ENCODE measurements around the gene FGF12. TPM values are rescaled to one million over a fixed set of nuclear protein-coding genes. Genes with fewer than 3 reads are reported as not detected.

The FGF12 gene
- total RNA-seq, 4 donors from 2014 or later = 0.94 to 15.9 (median 15.1) TPM

DNA sequence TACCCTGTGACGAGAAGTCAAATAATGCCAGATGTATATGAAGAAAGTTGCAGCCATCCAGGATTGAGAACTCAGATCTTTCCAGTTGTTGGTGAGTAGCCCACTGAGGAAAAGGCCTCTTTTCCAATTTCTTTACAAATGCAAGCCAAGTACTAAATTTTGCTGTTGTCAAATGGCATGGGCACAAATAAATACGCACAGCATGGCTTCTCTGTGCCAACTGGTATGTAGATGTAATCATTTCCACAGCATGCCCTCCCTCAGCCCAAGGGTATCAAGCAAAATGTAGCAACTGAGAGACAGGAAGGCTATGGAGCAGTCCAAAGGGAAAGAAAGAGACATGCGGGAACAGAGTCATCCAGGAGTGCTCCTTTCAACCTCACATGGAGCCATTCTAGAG, 105.4 kb downstream of the FGF12 start:
- WGBS, 2 donors (ENCODE audit: low coverage in 1 of 2) = 83 to 100% methylated on average over 2 to 3 of the region's 3 CpGs
- Histone ChIP-seq H3K4me3 (no peak overlapping the region), H3K36me3 (no peaks in the 10 kb centered on the region), H3K27me3 (no peaks in the 10 kb centered on the region), H3K9me3 (no peaks in the 10 kb centered on the region), H3K4me1 (no peaks in the 10 kb centered on the region), H3K27ac (no peak overlapping the region)
- TF ChIP-seq POLR2A (IDR thresholded peaks at IDR 0.05) = no peak
- TF ChIP-seq EP300 (IDR thresholded peaks at IDR 0.05) = no peak
- no peak for TF ChIP-seq POLR2AphosphoS5 (IDR thresholded peaks at IDR 0.05)
- no peak for TF ChIP-seq CTCF (IDR thresholded peaks at IDR 0.05)
- no peak for ATAC-seq

GRCh38 chr3:192620275-192620674, 107.1 kb downstream of the FGF12 start:
- ATAC-seq = no peak
- no peaks in the 10 kb centered on the region for H3K36me3 ChIP-seq
- no peaks in the 10 kb centered on the region for H3K9me3 ChIP-seq
- no peaks in the 10 kb centered on the region for H3K4me1 ChIP-seq
- WGBS, 2 donors (ENCODE audit: low coverage in 1 of 2) = 42 to 43% methylated on average over 2 to 3 of the region's 3 CpGs
- no peak for TF ChIP-seq POLR2AphosphoS5 (IDR thresholded peaks at IDR 0.05)
- no peak for TF ChIP-seq EP300 (IDR thresholded peaks at IDR 0.05)
- no peak for TF ChIP-seq CTCF (IDR thresholded peaks at IDR 0.05)
- no peak for TF ChIP-seq POLR2A (IDR thresholded peaks at IDR 0.05)
- no peaks in the 10 kb centered on the region for H3K27me3 ChIP-seq
- no peak overlapping the region for H3K4me3 ChIP-seq
- no peak overlapping the region for H3K27ac ChIP-seq

DNA sequence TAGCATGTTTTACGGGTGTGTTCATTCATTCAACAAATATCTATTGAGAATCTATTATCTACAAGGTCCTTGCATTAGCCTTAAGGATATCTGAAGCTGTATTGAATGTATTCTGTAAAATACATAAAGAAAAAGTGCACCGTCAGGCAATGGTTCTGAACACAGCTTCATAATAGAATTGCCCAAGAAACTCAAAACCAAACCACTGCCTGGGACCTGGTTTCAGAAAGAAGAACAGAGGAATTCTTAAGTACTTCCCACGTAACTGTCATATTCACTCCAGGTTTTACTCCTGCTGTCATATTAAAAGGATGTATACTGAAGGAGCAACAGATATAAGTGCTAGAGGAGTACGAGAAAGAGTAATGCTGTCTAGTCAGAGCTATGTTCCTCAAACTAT, 115.9 kb downstream of the FGF12 start:
- H3K36me3 ChIP-seq = no peaks in the 10 kb centered on the region
- TF ChIP-seq POLR2A (IDR thresholded peaks at IDR 0.05) = no peak
- TF ChIP-seq CTCF (IDR thresholded peaks at IDR 0.05) = no peak
- TF ChIP-seq EP300 (IDR thresholded peaks at IDR 0.05) = no peak
- no peak for TF ChIP-seq POLR2AphosphoS5 (IDR thresholded peaks at IDR 0.05)
- 89 to 93% methylated on average over 4 of the region's 4 CpGs for WGBS, 2 donors (ENCODE audit: low coverage in 1 of 2)
- no peak overlapping the region for H3K4me3 ChIP-seq
- no peak overlapping the region for H3K27ac ChIP-seq
- no peaks in the 10 kb centered on the region for H3K4me1 ChIP-seq
- ATAC-seq = no peak
- H3K27me3 ChIP-seq = no peaks in the 10 kb centered on the region
- no peaks in the 10 kb centered on the region for H3K9me3 ChIP-seq

GRCh38 chr3:192608726-192609600, 118.4 kb downstream of the FGF12 start:
- no peaks in the 10 kb centered on the region for H3K27me3 ChIP-seq
- TF ChIP-seq CTCF (IDR thresholded peaks at IDR 0.05) (no peak), POLR2A (IDR thresholded peaks at IDR 0.05) (no peak), POLR2AphosphoS5 (IDR thresholded peaks at IDR 0.05) (no peak), EP300 (IDR thresholded peaks at IDR 0.05) (no peak)
- H3K4me3 ChIP-seq = no peak overlapping the region
- H3K9me3 ChIP-seq = peaks cover 0 to 4% (median 0%) of the 10 kb centered on the region in 3 donors
- WGBS, 2 donors (ENCODE audit: low coverage in 1 of 2) = 58 to 68% methylated on average over 4 to 6 of the region's 8 CpGs
- H3K27ac ChIP-seq = no peak overlapping the region
- ATAC-seq = no peak
- H3K36me3 ChIP-seq = no peaks in the 10 kb centered on the region
- no peaks in the 10 kb centered on the region for H3K4me1 ChIP-seq

GRCh38 chr3:192607798-192608197, 119.5 kb downstream of the FGF12 start:
- no peak for TF ChIP-seq POLR2AphosphoS5 (IDR thresholded peaks at IDR 0.05)
- TF ChIP-seq POLR2A (IDR thresholded peaks at IDR 0.05) = no peak
- TF ChIP-seq EP300 (IDR thresholded peaks at IDR 0.05) = no peak
- no peak for TF ChIP-seq CTCF (IDR thresholded peaks at IDR 0.05)
- H3K27ac ChIP-seq = no peak overlapping the region

More at GRCh38 chr3:192607798-192608197, 119.5 kb downstream of the FGF12 start:
- Histone ChIP-seq H3K9me3 (peaks cover 0 to 16% (median 0%) of the 10 kb centered on the region in 3 donors), H3K4me3 (no peak overlapping the region), H3K36me3 (no peaks in the 10 kb centered on the region), H3K27me3 (no peaks in the 10 kb centered on the region), H3K4me1 (no peaks in the 10 kb centered on the region)
- 90 to 95% methylated on average over 4 of the region's 4 CpGs for WGBS, 2 donors (ENCODE audit: low coverage in 1 of 2)
- no peak for ATAC-seq
